RCC 7860 (cell line): ENCODE results near the gene CEP57.

Experiments
- DNase-seq: peaks from one replicate; pipeline ENCODE4 v3.0.0-alpha.2; 2015; ENCODE audit warnings: low spot score
- FAIRE-seq: peaks from 2 replicates; lab custom pipeline; 2012; peaks lifted over from hg19 to GRCh38; lab: Jason Lieb, UNC

Gene CEP57

GRCh38 chr11:95790123-95790932 lies at the start of gene CEP57:
TSS of gene CEP57 (plus strand) at chr11:95790498. CDS start at chr11:95790699, 201 bp downstream.
- FAIRE-seq (peak; percentile 72), DNase-seq (peak; percentile 93)

GRCh38 chr11:95750101-95750500 lies 40.2 kb upstream of the CEP57 start:
- DNase-seq = no peak
- no peak for FAIRE-seq

GRCh38 chr11:95751515-95751914 lies 38.8 kb upstream of the CEP57 start:
- no peak for FAIRE-seq
- no peak for DNase-seq

- FAIRE-seq = no peak
- DNase-seq = no peak
Measured at GRCh38 chr11:95760941-95761340, 29.4 kb upstream of the CEP57 start.

- no peak for DNase-seq
- no peak for FAIRE-seq
Measured at GRCh38 chr11:95762534-95762933, 27.8 kb upstream of the CEP57 start.

GRCh38 chr11:95764267-95764898 lies 25.9 kb upstream of the CEP57 start:
- FAIRE-seq = peak; percentile 83
- peak; percentile 37 for DNase-seq

GRCh38 chr11:95766701-95767100 lies 23.6 kb upstream of the CEP57 start:
- no peak for DNase-seq
- FAIRE-seq = no peak

GRCh38 chr11:95767498-95767897 lies 22.8 kb upstream of the CEP57 start:
- FAIRE-seq = no peak

GRCh38 chr11:95768521-95768920 lies 21.8 kb upstream of the CEP57 start:
- DNase-seq (no peak), FAIRE-seq (no peak)

More at GRCh38 chr11:95767498-95767897, 22.8 kb upstream of the CEP57 start:
- no peak for DNase-seq

GRCh38 chr11:95776859-95777258 lies 13.4 kb upstream of the CEP57 start:
- no peak for FAIRE-seq

GRCh38 chr11:95778699-95779098 lies 11.6 kb upstream of the CEP57 start:
- DNase-seq (no peak), FAIRE-seq (no peak)

More at GRCh38 chr11:95776859-95777258, 13.4 kb upstream of the CEP57 start:
- DNase-seq = no peak

- DNase-seq (no peak), FAIRE-seq (no peak)
Measured at GRCh38 chr11:95780544-95780943, 9.8 kb upstream of the CEP57 start.

GRCh38 chr11:95788921-95789505 lies 1.3 kb upstream of the CEP57 start:
- FAIRE-seq = no peak
- no peak for DNase-seq

GRCh38 chr11:95789506-95790122 lies 684 bp upstream of the CEP57 start, which contains the start of gene FAM76B:
TSS of gene FAM76B (minus strand) at chr11:95789782. CDS start at chr11:95789478, 304 bp downstream.
- FAIRE-seq = peak; percentile 89
- peak; percentile 93 for DNase-seq

GRCh38 chr11:95790933-95791708 lies 823 bp downstream of the CEP57 start:
- DNase-seq (peak; percentile 37), FAIRE-seq (no peak)

- DNase-seq = no peak
- no peak for FAIRE-seq
Measured at GRCh38 chr11:95791709-95792033, 1.4 kb downstream of the CEP57 start.

GRCh38 chr11:95792200-95792599 lies 1.9 kb downstream of the CEP57 start:
- DNase-seq (no peak), FAIRE-seq (no peak)

GRCh38 chr11:95792700-95793099 lies 2.4 kb downstream of the CEP57 start:
- FAIRE-seq = no peak

GRCh38 chr11:95793116-95793515 lies 2.8 kb downstream of the CEP57 start:
- DNase-seq (no peak), FAIRE-seq (no peak)

More at GRCh38 chr11:95792700-95793099, 2.4 kb downstream of the CEP57 start:
- DNase-seq = no peak

GRCh38 chr11:95794086-95794485 lies 3.8 kb downstream of the CEP57 start:
- FAIRE-seq (no peak), DNase-seq (no peak)
